ENCODE data around the gene SMCO2.

SMCO2 gene

DNA sequence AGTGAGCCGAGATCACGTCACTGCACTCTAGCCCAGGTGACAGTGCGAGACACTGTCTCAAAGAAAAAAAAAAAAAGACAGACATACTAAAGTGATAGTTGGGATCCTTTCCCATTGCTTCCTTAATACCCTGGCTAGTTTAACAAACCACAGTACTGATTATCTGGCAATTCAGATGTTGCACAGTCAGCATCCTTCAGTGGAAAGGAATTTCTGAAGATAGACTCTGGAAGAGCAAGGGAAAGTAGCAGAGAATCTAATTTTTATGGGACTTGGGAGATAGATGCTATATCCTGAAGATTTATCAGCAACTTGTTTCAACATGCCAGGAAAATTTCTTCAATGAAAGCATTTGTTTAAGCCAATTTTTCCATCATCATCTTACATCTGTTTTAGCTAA lies 71.0 kb downstream of the SMCO2 start:
- H3K27ac ChIP-seq, result no peak overlapping the region
- no peak for TF ChIP-seq ZFX (IDR thresholded peaks at IDR 0.05)
- TF ChIP-seq, protein P1, sequence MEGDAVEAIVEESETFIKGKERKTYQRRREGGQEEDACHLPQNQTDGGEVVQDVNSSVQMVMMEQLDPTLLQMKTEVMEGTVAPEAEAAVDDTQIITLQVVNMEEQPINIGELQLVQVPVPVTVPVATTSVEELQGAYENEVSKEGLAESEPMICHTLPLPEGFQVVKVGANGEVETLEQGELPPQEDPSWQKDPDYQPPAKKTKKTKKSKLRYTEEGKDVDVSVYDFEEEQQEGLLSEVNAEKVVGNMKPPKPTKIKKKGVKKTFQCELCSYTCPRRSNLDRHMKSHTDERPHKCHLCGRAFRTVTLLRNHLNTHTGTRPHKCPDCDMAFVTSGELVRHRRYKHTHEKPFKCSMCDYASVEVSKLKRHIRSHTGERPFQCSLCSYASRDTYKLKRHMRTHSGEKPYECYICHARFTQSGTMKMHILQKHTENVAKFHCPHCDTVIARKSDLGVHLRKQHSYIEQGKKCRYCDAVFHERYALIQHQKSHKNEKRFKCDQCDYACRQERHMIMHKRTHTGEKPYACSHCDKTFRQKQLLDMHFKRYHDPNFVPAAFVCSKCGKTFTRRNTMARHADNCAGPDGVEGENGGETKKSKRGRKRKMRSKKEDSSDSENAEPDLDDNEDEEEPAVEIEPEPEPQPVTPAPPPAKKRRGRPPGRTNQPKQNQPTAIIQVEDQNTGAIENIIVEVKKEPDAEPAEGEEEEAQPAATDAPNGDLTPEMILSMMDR (conservative IDR thresholded peaks at IDR 0.05), result no peak

DNA sequence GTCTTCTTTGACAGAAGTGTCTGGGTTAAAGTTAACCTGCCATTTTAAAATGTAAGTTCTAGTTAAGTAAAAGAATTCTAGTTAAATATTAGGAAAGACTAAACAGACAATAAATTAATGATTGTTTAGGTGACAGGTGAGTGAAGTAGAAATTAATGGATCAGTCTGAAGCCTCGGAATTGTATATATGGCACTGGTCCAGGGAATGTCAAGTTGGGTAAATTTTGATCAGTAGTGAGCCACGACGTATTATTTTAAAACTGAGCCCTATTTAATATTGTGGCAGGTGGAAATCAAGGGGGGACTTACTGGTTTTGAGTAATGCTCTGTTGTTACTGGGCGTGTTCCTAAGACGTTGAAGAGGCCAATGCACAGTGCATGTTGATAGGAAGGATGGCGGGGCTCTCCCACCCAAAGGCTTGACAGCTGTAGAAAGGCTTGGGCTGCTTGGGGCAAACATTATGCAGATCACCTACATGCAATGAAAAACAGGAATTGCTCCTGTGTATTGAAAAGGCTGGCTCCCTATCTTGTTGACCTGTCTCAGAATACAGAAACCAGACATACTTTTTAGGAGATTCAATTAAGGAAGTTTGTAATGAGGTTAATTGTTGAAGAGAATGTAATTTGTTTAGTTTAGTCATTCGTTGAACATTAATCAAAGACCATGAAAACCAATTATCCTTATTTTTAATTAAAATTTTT lies 71.6 kb downstream of the SMCO2 start:
- H3K27ac ChIP-seq, result no peak overlapping the region
- TF ChIP-seq, protein P1 (conservative IDR thresholded peaks at IDR 0.05), result no peak
- no peak for TF ChIP-seq ZFX (IDR thresholded peaks at IDR 0.05)

DNA sequence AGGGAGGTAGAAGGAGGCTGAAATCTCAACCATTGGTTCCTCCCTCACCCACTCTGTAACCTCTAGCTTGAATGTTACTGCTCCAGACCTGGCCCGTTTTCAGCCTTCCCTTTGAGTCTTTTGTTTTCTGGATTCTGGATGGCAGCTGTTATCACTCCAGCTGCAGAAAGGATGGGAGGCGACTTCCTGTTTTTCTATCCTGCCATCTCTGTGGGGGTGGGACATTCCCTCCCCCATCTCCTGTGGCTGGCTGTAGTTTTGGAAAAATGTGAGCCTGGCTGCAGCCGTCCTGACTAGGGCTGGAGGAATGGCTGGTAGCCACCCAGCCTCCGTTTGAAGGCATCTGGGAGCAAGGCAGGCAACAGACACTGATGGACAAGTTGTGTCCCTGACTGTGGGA lies 74.5 kb downstream of the SMCO2 start:
- TF ChIP-seq, protein P1 (conservative IDR thresholded peaks at IDR 0.05), result no peak
- no peak for TF ChIP-seq ZFX (IDR thresholded peaks at IDR 0.05)
- no peak overlapping the region for H3K27ac ChIP-seq

DNA sequence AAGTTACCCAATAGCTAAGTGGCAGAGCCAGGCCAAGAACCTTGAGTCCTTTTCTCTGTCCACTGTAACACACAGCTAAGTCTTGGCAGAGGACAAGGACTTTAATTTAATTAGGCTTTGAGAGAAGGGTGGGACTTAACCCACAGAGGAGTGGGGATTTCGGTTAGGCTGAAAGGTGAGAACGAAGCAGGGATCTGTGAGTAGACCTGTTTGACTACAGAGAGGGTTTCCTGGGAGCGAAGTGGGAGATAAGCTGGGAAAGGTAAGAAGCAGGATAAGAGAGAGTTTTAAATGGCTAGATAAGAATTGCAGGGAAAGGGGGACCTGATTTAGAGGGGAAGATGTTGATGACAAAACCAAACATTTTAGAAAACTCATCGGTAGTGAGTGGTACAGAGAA lies 75.4 kb downstream of the SMCO2 start:
- no peak overlapping the region for H3K27ac ChIP-seq
- TF ChIP-seq ZFX (IDR thresholded peaks at IDR 0.05), result no peak
- TF ChIP-seq, protein P1 (conservative IDR thresholded peaks at IDR 0.05), result no peak

DNA sequence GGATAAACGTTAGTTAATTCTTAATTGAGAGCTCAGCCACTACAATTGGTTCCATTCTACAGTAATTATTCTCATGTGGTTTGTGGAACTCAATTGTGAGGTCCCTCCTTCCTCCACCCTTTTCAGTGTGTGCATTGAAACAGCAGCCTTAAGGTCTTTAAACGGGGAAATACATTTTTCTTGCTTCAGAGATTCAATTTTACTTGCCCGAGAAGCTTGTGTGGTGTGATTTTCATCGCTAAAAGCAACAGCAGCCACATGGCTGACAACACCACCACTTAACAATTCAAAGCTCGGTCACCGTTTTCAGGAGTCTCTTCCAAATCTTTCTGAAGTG lies 76.7 kb downstream of the SMCO2 start:
- no peak for TF ChIP-seq ZFX (IDR thresholded peaks at IDR 0.05)
- TF ChIP-seq, protein P1 (conservative IDR thresholded peaks at IDR 0.05), result no peak
- H3K27ac ChIP-seq, result peak overlapping the region; percentile 77

DNA sequence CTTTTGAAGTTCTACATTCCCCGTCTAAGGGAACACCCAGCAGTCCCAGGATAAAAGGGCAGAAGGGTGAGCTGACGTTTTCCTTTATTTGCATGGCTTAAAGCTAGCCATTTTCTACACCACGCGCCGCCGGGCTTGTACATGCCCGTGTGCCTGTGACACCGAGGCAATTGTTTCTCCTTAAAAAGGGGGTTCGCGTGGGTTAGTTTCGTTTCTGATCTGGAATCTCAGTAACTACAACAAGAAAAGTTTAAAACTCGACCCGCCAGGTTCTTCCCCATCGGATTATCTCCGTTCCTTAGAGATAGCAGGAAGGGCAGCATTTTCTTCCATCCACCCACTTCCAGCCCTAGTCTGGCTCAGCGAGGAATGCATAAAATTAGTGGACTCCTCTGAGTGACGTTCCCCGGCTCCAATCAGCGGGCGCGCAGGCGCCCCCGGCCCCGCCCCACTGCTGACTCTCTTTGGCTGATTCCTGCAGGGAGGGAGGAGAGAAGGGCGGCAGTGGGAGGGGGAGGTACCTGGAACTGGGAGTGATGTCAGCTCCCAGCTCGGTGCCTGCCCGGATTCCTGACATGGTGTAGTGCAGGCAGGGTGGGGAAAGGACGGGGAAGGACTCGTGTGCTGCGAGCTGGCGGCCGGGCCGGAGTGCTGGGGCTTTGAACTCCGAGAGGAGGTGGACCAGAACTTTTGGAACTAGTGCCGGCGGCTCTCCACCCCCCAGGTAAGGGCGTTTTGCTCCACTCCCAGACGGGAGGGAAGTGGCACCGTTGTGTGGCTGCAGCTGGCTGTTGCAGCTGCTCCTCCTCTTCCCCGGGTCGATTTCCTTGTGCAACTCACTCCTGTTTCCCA lies 77.3 kb downstream of the SMCO2 start, which contains the start of gene PPFIBP1:
Gene PPFIBP1, plus strand, starts transcription at position 565 of the 852 bp plus-strand sequence. CDS start 109,191 bp downstream, outside the sequence.
- TF ChIP-seq, protein P1 (conservative IDR thresholded peaks at IDR 0.05), result peak; percentile 35; the same call in 1 of the 2 replicates
- no peak for TF ChIP-seq ZFX (IDR thresholded peaks at IDR 0.05)
- peak within 1 kb of the TSS; percentile 77 for H3K27ac ChIP-seq

DNA sequence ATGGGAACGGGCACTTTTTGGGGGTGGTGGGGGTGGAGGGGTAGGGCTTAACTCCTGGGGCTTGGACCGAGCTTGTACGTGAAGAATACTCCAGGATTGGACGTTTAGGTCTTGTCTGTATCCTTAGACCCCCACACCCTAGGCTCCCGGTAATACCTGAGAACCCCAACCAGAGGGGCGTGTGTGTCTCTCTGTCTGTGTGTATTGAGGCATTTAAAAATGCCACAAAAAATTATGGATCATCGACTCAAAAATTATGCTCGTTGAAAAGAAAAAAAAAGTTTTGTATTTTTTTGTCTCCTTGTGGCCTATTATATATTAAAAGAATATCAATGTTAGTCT lies 77.9 kb downstream of the SMCO2 start:
- TF ChIP-seq, protein P1 (conservative IDR thresholded peaks at IDR 0.05), result peak; percentile 23; the same call in 1 of the 2 replicates
- no peak for TF ChIP-seq ZFX (IDR thresholded peaks at IDR 0.05)
- H3K27ac ChIP-seq, result peak overlapping the region; percentile 77

All from C4-2B (cell line).